WERI-Rb-1 (cell line): ENCODE data around the gene SLC22A2.
"Not testable (repeated sequence)": the region's sequence is repeated elsewhere in the genome, so short reads cannot be mapped to it uniquely, and the experiment has no call there.

Experiments used
- DNase-seq: peaks from one replicate; pipeline ENCODE4 v3.0.0-alpha.2; 2020
- H3K27ac ChIP-seq: fragments of 250-450 bp; sonication (Bioruptor Pico); 2 replicates; pipeline ENCODE4 v1.5.1; 2020; ENCODE audit warnings: mild to moderate bottlenecking, moderate library complexity
- H3K27me3 ChIP-seq: fragments of 250-450 bp; sonication (Bioruptor Pico); 2 replicates; pipeline ENCODE4 v1.5.1; 2021; ENCODE audit warnings: mild to moderate bottlenecking, low read depth, moderate library complexity; ENCODE audit not compliant: insufficient read depth, severe bottlenecking
- H3K36me3 ChIP-seq: fragments of 250-450 bp; sonication (Bioruptor Pico); 2 replicates; pipeline ENCODE4 v1.5.1; 2020; ENCODE audit warnings: mild to moderate bottlenecking, moderate library complexity
- H3K4me3 ChIP-seq: 2 replicates; pipeline ENCODE4 v1.5.1; 2011; ENCODE audit warnings: low read depth, mild to moderate bottlenecking, control low read depth, low read length
- H3K9me3 ChIP-seq: fragments of 250-450 bp; sonication (Bioruptor Pico); 2 replicates; pipeline ENCODE4 v1.5.1; 2021; ENCODE audit warnings: mild to moderate bottlenecking, moderate library complexity; ENCODE audit not compliant: severe bottlenecking
- TF ChIP-seq, protein P1 (sequence below): IDR thresholded peaks from 2 replicates; pipeline ENCODE4 v1.5.1; 2011; ENCODE audit warnings: low read depth, mild to moderate bottlenecking, control low read depth, inconsistent platforms, low read length

SLC22A2 gene

DNA sequence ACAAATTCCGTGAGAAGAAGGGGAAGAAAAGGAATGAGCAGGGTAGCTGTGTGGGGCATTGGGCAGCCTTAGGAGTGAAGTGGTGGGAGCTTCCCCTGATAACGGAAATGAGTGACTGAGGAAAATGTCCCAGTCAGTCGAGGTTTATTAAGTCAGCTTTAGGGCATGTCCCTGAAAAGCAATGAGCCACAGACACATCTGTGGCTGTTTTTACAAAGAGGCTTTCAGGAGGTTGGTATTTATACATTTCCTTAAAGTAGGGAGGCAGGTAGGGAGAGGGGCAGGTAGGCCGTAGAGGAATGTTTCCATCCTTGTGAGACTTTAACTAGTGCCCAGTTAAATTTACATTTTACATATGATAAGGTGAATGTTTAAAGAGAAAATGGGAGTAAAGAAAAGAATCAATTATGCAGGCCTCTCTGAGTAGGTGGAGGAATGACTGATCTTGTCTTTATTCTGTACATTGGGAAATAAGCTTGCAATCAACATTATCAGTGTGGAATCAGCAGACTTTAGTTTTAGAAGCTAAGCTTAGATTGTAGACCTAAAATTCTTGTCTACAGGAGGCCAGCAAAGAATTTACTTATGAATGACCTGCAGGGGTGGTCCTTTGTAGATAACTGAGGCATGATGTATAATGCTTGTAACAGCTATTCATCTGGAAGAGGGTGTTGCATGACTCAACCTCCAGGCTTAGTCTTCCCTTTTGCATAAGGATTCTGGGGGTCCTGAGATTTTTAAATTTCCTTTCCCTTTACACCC lies 18.5 kb downstream of the SLC22A2 start:
- TF ChIP-seq, protein P1, sequence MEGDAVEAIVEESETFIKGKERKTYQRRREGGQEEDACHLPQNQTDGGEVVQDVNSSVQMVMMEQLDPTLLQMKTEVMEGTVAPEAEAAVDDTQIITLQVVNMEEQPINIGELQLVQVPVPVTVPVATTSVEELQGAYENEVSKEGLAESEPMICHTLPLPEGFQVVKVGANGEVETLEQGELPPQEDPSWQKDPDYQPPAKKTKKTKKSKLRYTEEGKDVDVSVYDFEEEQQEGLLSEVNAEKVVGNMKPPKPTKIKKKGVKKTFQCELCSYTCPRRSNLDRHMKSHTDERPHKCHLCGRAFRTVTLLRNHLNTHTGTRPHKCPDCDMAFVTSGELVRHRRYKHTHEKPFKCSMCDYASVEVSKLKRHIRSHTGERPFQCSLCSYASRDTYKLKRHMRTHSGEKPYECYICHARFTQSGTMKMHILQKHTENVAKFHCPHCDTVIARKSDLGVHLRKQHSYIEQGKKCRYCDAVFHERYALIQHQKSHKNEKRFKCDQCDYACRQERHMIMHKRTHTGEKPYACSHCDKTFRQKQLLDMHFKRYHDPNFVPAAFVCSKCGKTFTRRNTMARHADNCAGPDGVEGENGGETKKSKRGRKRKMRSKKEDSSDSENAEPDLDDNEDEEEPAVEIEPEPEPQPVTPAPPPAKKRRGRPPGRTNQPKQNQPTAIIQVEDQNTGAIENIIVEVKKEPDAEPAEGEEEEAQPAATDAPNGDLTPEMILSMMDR: no peak
- no peak overlapping the region for H3K4me3 ChIP-seq
- no peaks in the 10 kb centered on the region for H3K9me3 ChIP-seq
- DNase-seq: no peak
- H3K36me3 ChIP-seq: no peaks in the 10 kb centered on the region
- peaks cover 49% of the 10 kb centered on the region for H3K27me3 ChIP-seq
- H3K27ac ChIP-seq: no peak overlapping the region

DNA sequence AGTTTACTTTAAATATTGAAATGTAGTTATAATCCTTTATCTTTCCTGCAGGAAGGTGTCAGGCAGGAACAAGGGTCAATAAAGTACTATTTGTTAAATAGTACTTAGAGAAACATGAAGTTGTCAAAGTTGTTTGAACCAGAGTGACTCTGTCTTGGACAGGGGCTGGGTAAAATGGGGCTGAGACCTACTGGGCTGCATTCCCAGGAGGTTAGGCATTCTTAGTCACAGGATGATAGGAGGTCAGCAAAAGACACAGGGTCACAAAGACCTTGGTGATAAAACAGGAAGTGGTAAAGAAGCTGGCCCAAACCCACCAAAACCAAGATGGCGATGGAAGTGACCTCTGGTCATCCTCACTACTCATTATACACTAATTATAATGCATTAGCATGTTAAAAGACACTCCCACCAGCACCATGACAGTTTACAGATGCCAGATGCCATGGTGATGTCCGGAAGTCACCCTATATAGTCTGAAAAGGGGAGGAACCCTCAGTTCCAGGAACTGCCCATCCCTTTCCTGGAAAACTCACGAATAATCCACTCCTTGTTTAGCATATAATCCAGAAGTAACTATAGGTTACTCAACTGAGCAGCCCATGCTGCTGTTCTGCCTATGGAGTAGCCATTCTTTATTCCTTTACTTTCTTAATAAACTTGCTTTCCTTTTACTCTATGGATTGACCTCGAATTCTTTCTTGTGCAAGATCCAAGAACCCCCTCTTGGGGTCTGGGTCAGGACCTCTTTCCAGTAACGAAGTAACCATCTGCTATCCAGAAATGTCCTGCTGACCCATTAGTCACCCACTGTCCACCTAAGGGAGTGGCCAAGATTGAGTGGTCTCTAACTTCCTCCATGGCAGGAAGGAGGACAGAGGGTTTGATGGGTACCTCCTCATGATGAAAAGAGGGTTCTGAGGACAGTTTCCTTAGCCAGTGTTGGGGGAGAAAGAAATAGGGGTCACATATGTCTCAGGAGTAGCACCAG lies 19.6 kb downstream of the SLC22A2 start:
- Histone ChIP-seq H3K4me3 (no peak overlapping the region), H3K9me3 (no peaks in the 10 kb centered on the region), H3K27me3 (peaks cover 48% of the 10 kb centered on the region), H3K36me3 (no peaks in the 10 kb centered on the region), H3K27ac (no peak overlapping the region)
- TF ChIP-seq, protein P1: no peak
- DNase-seq: no peak

DNA sequence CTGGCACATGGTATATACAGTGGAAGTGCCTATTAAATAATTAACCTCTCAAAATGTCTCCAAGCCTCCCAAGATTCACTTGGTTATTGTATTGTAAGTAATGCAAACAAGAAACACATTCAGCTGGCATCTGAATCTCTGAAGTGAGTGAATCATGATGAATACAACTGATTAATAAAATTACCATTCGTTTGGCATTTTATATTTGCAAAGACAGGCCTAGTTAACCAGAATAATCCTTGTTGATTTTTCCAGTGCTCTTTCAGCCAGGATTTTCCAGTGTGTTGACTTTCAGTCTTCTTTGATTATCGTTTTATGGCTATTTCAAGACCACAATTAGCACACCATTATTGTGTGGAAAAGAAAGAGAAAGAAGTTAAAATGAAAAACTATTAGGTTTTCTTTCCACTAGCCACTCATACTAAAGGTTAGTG lies 20.3 kb downstream of the SLC22A2 start:
- H3K9me3 ChIP-seq: no peaks in the 10 kb centered on the region
- H3K27me3 ChIP-seq: peaks cover 44% of the 10 kb centered on the region
- no peak for DNase-seq
- H3K4me3 ChIP-seq: no peak overlapping the region
- no peak overlapping the region for H3K27ac ChIP-seq
- TF ChIP-seq, protein P1: no peak
- no peaks in the 10 kb centered on the region for H3K36me3 ChIP-seq

DNA sequence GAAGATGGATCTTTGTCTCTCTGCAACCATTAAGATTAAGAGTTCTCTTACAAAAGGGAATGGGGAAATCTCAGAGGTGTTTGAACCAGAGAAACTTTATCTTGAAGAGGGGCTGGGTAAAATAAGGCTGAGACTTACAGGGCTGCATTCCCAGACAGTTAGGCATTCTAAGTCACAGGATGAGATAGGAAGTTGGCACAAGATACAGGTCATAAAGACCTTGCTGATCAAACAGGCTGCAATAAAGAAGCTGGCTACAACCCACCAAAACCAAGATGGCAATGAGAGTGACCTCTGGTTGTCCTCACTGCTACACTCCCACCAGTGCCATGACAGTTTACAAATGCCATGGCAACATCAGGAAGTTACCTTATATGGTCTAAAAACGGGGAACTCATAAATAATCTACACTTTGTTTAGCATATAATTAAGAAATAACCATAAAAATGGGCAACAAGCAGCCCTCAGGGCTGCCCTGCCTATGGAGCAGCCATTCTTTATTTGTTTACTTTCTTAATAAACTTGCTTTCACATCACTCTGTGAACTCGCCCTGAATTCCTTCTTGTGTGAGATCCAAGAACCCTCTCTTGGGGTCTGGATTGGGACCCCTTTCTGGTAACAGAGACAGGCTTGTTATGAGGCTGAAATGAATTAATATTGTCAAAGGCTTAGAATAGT lies 20.9 kb downstream of the SLC22A2 start:
- not testable (repeated sequence) for H3K36me3 ChIP-seq, H3K9me3 ChIP-seq, H3K27ac ChIP-seq, H3K4me3 ChIP-seq, DNase-seq
- H3K27me3 ChIP-seq: peaks cover 41% of the 10 kb centered on the region

DNA sequence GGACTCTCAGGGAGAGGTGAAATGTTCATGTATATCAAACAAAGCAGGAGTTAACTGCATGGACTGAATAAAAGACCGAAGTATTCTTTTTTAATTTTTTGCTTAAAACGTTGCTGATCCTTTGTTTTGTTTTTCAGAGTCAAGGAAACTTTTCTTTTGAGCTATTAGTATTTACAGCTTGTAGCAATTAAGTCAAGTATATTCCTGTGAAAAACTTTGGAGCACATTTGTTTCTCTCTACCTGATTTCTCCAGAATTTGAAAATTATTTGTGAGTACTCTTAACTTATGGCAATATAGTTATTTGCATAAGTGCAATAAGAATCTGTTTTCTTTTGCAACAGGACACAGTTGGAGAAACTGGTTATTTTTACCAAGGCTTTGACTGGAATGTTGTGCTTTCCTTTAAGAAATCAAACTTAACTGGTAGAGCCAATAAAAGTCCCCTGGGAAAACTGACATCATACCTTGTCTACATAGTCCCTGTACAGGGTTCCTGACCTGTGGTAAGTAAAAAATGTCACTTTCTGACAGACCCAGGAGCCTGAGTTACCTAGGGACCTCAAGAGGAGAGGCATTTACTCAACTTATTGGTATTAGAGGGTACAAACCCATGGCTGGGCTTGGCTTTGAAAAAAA lies 22.3 kb downstream of the SLC22A2 start:
- H3K4me3 ChIP-seq, H3K36me3 ChIP-seq, H3K9me3 ChIP-seq, DNase-seq, H3K27ac ChIP-seq: not testable (repeated sequence)
- H3K27me3 ChIP-seq: peaks cover 41% of the 10 kb centered on the region

DNA sequence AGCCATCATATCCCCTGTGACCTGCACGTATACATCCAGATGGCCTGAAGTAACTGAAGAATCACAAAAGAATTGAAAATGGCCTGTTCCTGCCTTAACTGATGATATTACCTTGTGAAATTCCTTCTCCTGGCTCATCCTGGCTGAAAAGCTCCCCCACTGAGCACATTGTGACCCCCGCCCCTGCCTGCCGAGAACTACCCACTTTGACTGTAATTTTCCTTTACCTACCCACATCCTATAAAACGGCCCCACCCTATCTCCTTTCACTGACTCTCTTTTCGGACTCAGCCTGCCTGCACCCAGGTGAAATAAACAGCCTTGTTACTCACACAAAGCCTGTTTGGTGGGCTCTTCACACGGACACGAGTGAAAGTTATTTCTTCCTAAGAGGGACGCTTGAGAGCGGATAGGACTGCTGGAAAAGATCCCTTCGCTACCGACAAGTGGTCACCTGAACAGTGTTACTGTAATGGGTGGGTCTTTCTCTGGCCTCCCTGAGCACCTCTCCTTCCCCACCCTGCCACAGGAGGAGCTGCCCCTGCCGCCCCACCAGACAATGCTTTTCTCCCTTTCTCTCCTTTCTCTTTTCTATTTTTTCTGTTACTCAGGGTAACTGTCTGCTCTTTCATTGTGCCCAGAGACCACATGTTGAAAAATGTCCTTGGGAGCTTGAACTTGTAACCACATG lies 24.5 kb downstream of the SLC22A2 start:
- H3K9me3 ChIP-seq, H3K36me3 ChIP-seq, H3K4me3 ChIP-seq, H3K27ac ChIP-seq, DNase-seq: not testable (repeated sequence)
- peaks cover 34% of the 10 kb centered on the region for H3K27me3 ChIP-seq
